T1000 (cell line): Measurements from ENCODE around the gene MRGPRD.

Source experiments
- DNase-seq: peaks from one replicate; lab custom pipeline; 2025; ENCODE audit warnings: mixed read lengths; lab: John Stamatoyannopoulos, UW

The MRGPRD gene

GRCh38 chr11:68946416-68947090, 34.2 kb downstream of the MRGPRD start:
- no peak for DNase-seq

GRCh38 chr11:68942751-68943271, 38.0 kb downstream of the MRGPRD start:
- no peak for DNase-seq

GRCh38 chr11:68942095-68942620, 38.6 kb downstream of the MRGPRD start:
- no peak for DNase-seq

DNA sequence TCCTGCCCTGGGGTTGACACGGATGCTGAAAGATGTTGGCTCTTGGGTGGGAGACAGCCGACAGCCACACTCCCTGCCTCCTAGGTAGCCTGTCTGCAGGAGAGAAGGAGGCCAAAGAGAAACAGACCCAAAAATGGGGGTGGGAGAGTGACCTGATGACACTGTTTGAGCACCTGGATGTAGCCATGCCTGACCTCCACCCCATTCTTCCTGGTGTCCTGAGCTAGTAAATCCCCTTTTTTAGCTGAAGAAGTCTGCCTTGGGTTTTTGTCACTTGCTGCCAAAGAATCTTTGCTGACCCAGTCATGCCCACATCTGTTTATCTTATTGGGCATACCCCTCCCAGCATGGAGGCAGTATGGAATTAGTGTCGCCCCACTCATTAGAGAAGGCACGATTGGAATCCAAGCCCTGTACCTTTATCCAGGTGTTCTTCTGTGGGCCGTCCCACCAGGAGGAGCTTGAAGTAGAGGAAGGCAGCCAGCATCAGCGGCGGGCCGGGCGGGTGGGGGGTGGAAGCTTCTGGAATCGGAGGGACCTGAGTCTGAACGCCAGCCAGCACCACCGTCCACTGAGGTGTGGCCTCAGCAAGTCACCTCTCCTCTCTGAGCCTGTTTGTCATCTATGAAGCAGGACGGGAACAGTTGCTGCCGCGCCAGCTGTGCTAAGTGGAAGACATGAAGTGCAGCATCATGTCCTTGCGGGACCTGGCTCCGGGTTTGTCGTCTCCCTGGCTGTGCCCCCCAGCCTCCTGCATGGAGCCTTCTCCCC, 39.3 kb downstream of the MRGPRD start:
- no peak for DNase-seq

DNA sequence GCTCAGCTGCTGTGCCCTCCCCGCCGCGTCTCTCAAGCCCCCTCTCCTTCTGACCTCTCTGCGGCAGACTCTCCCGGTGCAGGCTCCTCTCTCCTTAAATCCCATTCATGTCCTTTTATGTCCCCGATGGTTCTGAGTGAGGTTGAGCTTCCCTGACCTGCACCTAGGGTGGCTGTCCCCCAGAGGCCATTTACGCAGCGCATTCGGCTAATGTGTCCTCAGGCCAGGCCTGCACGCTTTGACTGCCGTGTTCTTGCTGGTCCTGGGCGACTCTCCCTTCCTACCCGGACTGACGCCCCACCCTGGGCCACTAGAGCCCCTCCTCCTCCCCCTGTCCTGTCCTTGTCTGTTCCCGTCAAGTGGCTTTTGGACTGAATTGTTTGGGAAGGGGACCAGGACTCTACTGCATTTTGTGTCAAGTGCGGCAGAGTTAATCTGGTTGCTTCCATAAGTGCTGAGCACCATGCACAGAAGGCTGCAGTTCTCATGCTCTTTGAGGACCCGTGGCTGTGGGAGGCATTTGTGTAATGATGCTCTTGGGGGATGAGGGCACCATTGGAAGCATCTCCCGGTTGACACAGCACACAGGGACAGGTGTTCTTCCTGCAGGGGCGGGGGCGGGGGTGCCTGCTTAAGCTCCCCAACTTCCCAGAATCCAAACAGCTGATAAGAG, 40.0 kb downstream of the MRGPRD start:
- DNase-seq, result no peak

- DNase-seq, result no peak
These were observed 40.9 kb downstream of the MRGPRD start for GRCh38 chr11:68939583-68940555.

DNA sequence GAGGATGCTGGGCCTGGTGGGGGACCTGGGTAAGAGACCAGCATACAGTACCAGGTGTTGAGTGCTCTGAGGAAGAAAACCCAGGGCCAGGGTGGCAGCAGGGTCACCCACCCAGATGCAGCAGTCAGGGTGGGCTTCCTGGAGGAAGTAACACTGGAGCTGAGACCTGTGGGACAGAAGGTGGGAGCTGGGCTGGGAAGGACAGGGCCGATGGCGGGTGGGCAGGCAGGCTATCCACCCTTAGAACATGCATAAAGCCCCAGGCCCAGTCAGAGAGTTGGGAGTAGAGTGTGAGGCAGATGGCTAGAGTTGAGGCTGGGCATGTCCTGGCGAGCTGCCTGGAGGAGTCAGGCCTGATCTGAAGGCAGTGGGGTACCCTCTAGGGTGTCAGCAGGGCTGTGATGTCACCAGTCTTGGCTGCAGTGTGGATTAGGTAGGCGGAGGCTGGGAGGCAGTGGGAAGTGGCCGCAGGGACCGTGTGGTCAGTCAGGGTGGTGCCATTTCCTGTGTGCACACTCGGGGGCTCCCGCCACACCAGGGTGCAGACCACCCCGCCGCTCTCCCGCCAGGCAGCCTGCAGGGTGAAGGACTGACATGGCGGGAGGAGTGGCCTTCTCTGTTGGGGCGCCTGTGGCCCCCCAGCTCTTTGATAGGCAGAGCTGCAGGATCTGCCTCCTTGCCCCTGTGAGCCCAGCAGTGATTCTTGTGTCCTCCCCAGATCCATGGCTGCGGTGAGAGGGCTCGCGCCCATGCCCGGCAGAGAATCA, 41.8 kb downstream of the MRGPRD start:
- no peak for DNase-seq

DNA sequence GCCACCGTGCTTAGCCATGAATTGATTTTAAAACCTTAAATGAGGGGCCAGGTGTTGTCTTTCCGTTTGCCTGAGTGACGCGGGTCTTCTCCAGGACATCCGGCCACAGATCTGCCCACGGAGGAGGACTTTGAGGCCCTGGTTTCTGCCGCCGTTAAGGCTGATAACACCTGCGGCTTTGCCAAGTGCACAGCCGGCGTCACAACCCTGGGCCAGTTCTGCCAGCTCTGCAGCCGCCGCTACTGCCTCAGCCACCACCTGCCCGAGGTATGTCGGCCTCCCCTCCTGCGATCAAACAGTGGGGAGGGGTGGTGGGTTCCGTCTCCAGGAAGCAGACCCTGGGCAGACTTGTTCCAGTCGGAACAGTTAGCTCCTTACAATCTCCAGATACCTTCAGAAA, 42.7 kb downstream of the MRGPRD start:
- DNase-seq, result no peak

GRCh38 chr11:68936676-68937620, 43.8 kb downstream of the MRGPRD start:
- no peak for DNase-seq

GRCh38 chr11:68936358-68936636, 44.5 kb downstream of the MRGPRD start:
- no peak for DNase-seq

GRCh38 chr11:68935516-68936357, 45.0 kb downstream of the MRGPRD start:
- DNase-seq, result no peak

- no peak for DNase-seq
These were observed 45.7 kb downstream of the MRGPRD start for GRCh38 chr11:68935066-68935465.

GRCh38 chr11:68934666-68935065, 46.1 kb downstream of the MRGPRD start:
- DNase-seq, result no peak

DNA sequence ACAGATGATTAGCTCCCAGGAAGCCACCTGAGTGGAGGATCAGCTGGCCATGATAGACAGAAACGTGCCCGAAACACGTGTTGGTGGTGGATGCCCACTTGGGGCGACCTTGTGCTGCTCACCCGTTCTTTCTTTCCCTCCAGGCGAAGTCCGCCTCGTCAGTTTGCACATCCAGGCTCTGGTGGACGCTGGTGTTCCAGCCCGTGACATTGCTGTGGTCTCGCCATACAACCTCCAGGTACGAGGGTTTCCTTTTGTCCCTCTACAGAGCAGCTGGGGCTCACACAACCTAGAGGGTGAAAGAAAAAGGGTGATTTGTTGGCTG, 46.5 kb downstream of the MRGPRD start:
- DNase-seq, result no peak

GRCh38 chr11:68933605-68934320, 47.0 kb downstream of the MRGPRD start:
- no peak for DNase-seq

DNA sequence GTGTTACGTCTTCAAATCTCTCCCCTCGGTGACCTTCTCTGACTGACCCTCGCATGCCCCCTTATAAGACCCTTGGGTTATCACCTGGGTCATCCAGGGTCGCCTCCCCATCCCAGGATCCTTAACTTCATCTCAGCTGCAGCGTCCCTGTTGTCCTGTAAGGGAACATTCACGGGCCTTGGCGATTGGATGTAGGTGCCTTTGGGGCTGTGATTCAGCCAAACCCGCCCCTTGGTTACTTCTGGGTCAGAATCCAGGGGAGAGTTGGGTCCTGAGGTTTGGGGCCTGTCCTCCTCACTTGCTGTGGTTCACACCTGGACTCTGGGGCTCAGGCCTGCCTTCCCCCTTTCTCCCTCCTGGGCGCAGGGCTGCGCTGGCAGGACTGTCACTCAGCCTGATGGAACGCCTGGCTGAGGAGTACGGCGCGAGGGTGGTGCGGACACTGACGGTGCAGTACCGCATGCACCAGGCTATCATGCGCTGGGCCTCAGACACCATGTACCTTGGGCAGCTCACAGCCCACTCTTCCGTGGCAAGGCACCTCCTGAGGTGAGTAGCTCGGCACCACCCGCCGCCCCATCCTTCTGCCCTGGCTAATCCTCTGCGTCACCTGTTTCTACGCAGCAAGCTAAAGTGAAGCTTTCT, 47.7 kb downstream of the MRGPRD start:
- no peak for DNase-seq

DNA sequence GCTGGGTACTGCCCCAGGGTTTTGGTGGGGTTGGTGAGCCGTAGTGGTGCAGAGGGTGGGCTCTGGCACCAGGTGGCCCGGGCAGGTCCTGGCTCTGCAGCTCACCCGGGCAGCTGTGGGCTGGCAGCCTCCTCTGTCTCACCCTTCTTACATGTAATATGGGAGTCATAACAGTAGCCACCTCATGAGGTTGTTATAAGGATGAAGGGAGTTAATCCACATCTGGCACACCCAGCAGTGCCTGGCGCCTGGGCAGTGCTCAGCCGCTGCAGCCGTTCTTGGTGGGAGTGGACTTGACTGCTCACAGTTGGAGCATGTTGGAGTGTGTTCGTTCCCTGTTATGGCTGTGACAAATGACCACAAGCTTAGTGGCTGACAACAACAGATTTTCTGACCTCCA, 48.4 kb downstream of the MRGPRD start:
- no peak for DNase-seq

- DNase-seq, result no peak
These were observed 48.9 kb downstream of the MRGPRD start for GRCh38 chr11:68931911-68932310.
